HepG2 (cell line): ENCODE measurements around the gene ST6GALNAC2. TPM values are rescaled to one million over a fixed set of nuclear protein-coding genes. Genes with fewer than 3 reads are reported as not detected.

Experiments used
- ATAC-seq: fragments of 200-7000 bp; cut with Tn5 transposase; 3 replicates; pipeline ENCODE4 v1.9.1; 2020; ENCODE audit warnings: mild to moderate bottlenecking, moderate library complexity
- BruUV-seq: library from RNA; stranded (reverse); fragments of 400-500 nt; replicated peaks from 2 replicates; lab custom pipeline; 2021; lab: Mats Ljungman, UMichigan
- CTCF ChIA-PET: fragments of 300-600 bp; formaldehyde crosslinking; extraction: SDS; loops from one replicate; lab custom pipeline; 2021; ENCODE audit warnings: low total read pairs, inconsistent platforms, low intra/inter-chr PET ratio; lab: Yijun Ruan, JAX
- POLR2A ChIA-PET: fragments of 350-600 bp; sonication (Branson Sonifier 250); formaldehyde crosslinking; loops from one replicate; lab custom pipeline; 2020; ENCODE audit warnings: antibody characterized with exemption, inconsistent platforms; lab: Yijun Ruan, JAX
- DNase-seq: peaks from one replicate; pipeline ENCODE4 v3.0.0-alpha.2; 2015; ENCODE audit warnings: low spot score
- FAIRE-seq: peaks from 3 replicates; lab custom pipeline; 2011; peaks lifted over from hg19 to GRCh38; lab: Jason Lieb, UNC
- H2AFZ ChIP-seq: one replicate; pipeline ENCODE4 v1.6.1; 2011; ENCODE audit warnings: low read length, inconsistent platforms
- H3K27ac ChIP-seq: fragments of 300-600 bp; 3 replicates; pipeline ENCODE4 v1.8.0; 2011; ENCODE audit warnings: mixed run types, mild to moderate bottlenecking, mixed read lengths, low read length, inconsistent platforms; ENCODE audit not compliant: insufficient read depth; ENCODE audit errors: extremely low read length
- H3K27me3 ChIP-seq, 2 experiments: fragments of 200-600 bp in 1 of 2; 2 replicates in 1 of 2; 3 replicates in 1 of 2; pipeline versions ENCODE4 v1.6.0 to v1.8.0; 2011; ENCODE audit warnings: low read length in 2 of 2, mild to moderate bottlenecking in 2 of 2, moderate library complexity in 2 of 2, inconsistent platforms in 1 of 2; ENCODE audit not compliant: insufficient read depth in 2 of 2, control insufficient read depth in 1 of 2
- H3K36me3 ChIP-seq, 2 experiments: fragments of 200-600 bp in 1 of 2; replicated peaks in 1 of 2; 2 replicates in 1 of 2; 3 replicates in 1 of 2; pipeline versions ENCODE4 v1.5.1 to v1.8.0; 2011; ENCODE audit warnings: low read length in 2 of 2, inconsistent platforms in 1 of 2; ENCODE audit not compliant: insufficient read depth in 2 of 2, control insufficient read depth in 1 of 2
- H3K4me1 ChIP-seq: 2 replicates; pipeline ENCODE4 v1.5.1; 2012; ENCODE audit warnings: low read length, inconsistent platforms; ENCODE audit not compliant: insufficient read depth
- H3K4me2 ChIP-seq: 2 replicates; pipeline ENCODE4 v1.6.0; 2011; ENCODE audit warnings: low read depth, low read length, inconsistent platforms
- H3K4me3 ChIP-seq, 3 experiments: fragments of 200-600 bp in 1 of 3; sonication (generic), shearing (Covaris generic) in 1 of 3; replicated peaks in 1 of 3; 2 replicates each; pipeline ENCODE4 v1.5.1; 2011 to 2016; ENCODE audit warnings: low read length in 3 of 3, inconsistent platforms in 2 of 3, low read depth in 2 of 3, mild to moderate bottlenecking in 2 of 3, control low read depth in 1 of 3, mixed read lengths in 1 of 3; ENCODE audit not compliant: insufficient read depth in 1 of 3
- H3K79me2 ChIP-seq: one replicate; pipeline ENCODE4 v1.6.1; 2011; ENCODE audit warnings: low read length, inconsistent platforms; ENCODE audit not compliant: insufficient read depth
- H3K9ac ChIP-seq: 2 replicates; pipeline ENCODE4 v1.6.0; 2011; ENCODE audit warnings: mild to moderate bottlenecking, low read depth, low read length, inconsistent platforms; ENCODE audit not compliant: insufficient read depth
- H3K9me3 ChIP-seq: 2 replicates; pipeline ENCODE4 v1.5.1; 2012; ENCODE audit warnings: mild to moderate bottlenecking, low read length
- H4K20me1 ChIP-seq: 2 replicates; pipeline ENCODE4 v1.6.0; 2011; ENCODE audit warnings: inconsistent platforms, mild to moderate bottlenecking, low read length, moderate library complexity; ENCODE audit not compliant: insufficient read depth
- CERS6 ChIP-seq: sonication (generic); formaldehyde crosslinking; IDR thresholded peaks from 2 replicates; pipeline ENCODE4 v1.5.0; 2020; ENCODE audit warnings: missing genetic modification reagents
- HCFC1 ChIP-seq: fragments of 150-350 bp; IDR thresholded peaks from 2 replicates; pipeline ENCODE4 v1.6.1; 2014; ENCODE audit warnings: low read depth, low read length
- ISX ChIP-seq: sonication (generic); formaldehyde crosslinking; conservative IDR thresholded peaks from 2 replicates; pipeline ENCODE4 v1.5.0; 2020; ENCODE audit warnings: missing genetic modification reagents
- JARID2 ChIP-seq: sonication (generic); formaldehyde crosslinking; IDR thresholded peaks from 2 replicates; pipeline ENCODE4 v1.8.1; 2023; ENCODE audit warnings: missing genetic modification reagents, inconsistent platforms; ENCODE audit not compliant: insufficient replicate concordance
- JUND ChIP-seq: sonication (generic); formaldehyde crosslinking; IDR thresholded peaks from 2 replicates; pipeline ENCODE4 v1.8.0; 2022; ENCODE audit warnings: mild to moderate bottlenecking, missing genetic modification reagents
- MED8 ChIP-seq: sonication (generic); formaldehyde crosslinking; IDR thresholded peaks from 2 replicates; pipeline ENCODE4 v1.8.1; 2023; ENCODE audit warnings: mild to moderate bottlenecking, missing genetic modification reagents; ENCODE audit not compliant: insufficient replicate concordance
- NPAS2 ChIP-seq: sonication (generic); formaldehyde crosslinking; IDR thresholded peaks from 2 replicates; pipeline ENCODE4 v1.8.0; 2022; ENCODE audit warnings: mild to moderate bottlenecking, missing genetic modification reagents, borderline replicate concordance
- PCBP1 ChIP-seq: fragments of 200-400 bp; formaldehyde crosslinking; IDR thresholded peaks from 2 replicates; pipeline ENCODE4 v1.6.1; 2017; ENCODE audit warnings: mild to moderate bottlenecking, low read depth, low read length, borderline replicate concordance
- RAD21 ChIP-seq: fragments of 450-650 bp; formaldehyde crosslinking; IDR thresholded peaks from 2 replicates; pipeline ENCODE4 v1.5.0; 2020; ENCODE audit warnings: mild to moderate bottlenecking
- RBM39 ChIP-seq: fragments of 200-400 bp; formaldehyde crosslinking; IDR thresholded peaks from one replicate; pipeline ENCODE4 v1.6.1; 2018; ENCODE audit warnings: antibody characterized with exemption, mild to moderate bottlenecking, low read depth, low read length; ENCODE audit not compliant: poor library complexity, severe bottlenecking
- RCOR2 ChIP-seq: IDR thresholded peaks from 2 replicates; pipeline ENCODE4 v1.6.1; 2016; ENCODE audit warnings: missing biosample characterization, missing genetic modification reagents
- RFXANK ChIP-seq: IDR thresholded peaks from 2 replicates; pipeline ENCODE4 v1.6.1; 2016
- RORA ChIP-seq: sonication (generic); formaldehyde crosslinking; IDR thresholded peaks from 2 replicates; pipeline ENCODE4 v1.5.0; 2020; ENCODE audit warnings: mild to moderate bottlenecking, missing genetic modification reagents, moderate library complexity
- THAP11 ChIP-seq: IDR thresholded peaks from 2 replicates; pipeline ENCODE4 v1.6.1; 2016; ENCODE audit warnings: missing biosample characterization, missing genetic modification reagents
- THRA ChIP-seq: sonication (generic); formaldehyde crosslinking; IDR thresholded peaks from 2 replicates; pipeline ENCODE4 v1.4.0; 2020; ENCODE audit warnings: missing genetic modification reagents, borderline replicate concordance
- ZMYM3 ChIP-seq: sonication (generic); formaldehyde crosslinking; IDR thresholded peaks from 2 replicates; pipeline ENCODE4 v1.5.1; 2020; ENCODE audit warnings: mild to moderate bottlenecking, missing genetic modification reagents
- ZNF10 ChIP-seq: sonication (generic); formaldehyde crosslinking; IDR thresholded peaks from 2 replicates; pipeline ENCODE4 v1.4.0; 2020; ENCODE audit warnings: mild to moderate bottlenecking, low read depth, missing genetic modification reagents, borderline replicate concordance
- ZNF24 ChIP-seq: fragments of 450-650 bp; IDR thresholded peaks from 2 replicates; pipeline ENCODE4 v1.6.1; 2017; ENCODE audit warnings: antibody characterized with exemption, mild to moderate bottlenecking
- ZNF343 ChIP-seq: sonication (generic); formaldehyde crosslinking; IDR thresholded peaks from 2 replicates; pipeline ENCODE4 v1.4.0; 2020; ENCODE audit warnings: mild to moderate bottlenecking, missing genetic modification reagents
- ZNF75D ChIP-seq: sonication (generic); formaldehyde crosslinking; IDR thresholded peaks from 2 replicates; pipeline ENCODE4 v1.8.1; 2023; ENCODE audit warnings: missing genetic modification reagents, mild to moderate bottlenecking, borderline replicate concordance
- ZNF800 ChIP-seq: sonication (generic); formaldehyde crosslinking; IDR thresholded peaks from 2 replicates; pipeline ENCODE4 v1.4.0; 2020; ENCODE audit warnings: missing genetic modification reagents
- ZSCAN9 ChIP-seq: IDR thresholded peaks from 2 replicates; pipeline ENCODE4 v1.6.1; 2016; ENCODE audit warnings: borderline replicate concordance
- WGBS: methylation state at CpG from one replicate; pipeline ENCODE4 v1.1.6; 2017; ENCODE audit warnings: low lambda C conversion rate; 5-methylcytosine and 5-hydroxymethylcytosine counted together
- in situ Hi-C: cut with HindIII; loops from 2 replicates; pipeline ENCODE4 v1.10.0; 2017; ENCODE audit warnings: low pct_unique_long_range_greater_than_20kb; ENCODE audit not compliant: extremely low pct_ligation_motif_present
- intact Hi-C: fragments of 100-400 bp; cut with micrococcal nuclease; formaldehyde crosslinking; loops from one replicate; pipeline ENCODE4 v1.10.0; 2022; ENCODE audit not compliant: unreplicated experiment
- polyA plus RNA-seq, 8 experiments: library from polyadenylated mRNA; depleted of rRNA in 3 of 8; stranded (reverse) in 7 of 8; unstranded in 1 of 8; fragments of >200 nt; fragmentation: Illumina TruSeq in 4 of 8; extraction: Trizol in 4 of 8; gene quantifications; 2 replicates each; pipeline versions ENCODE4 v1.2.1 to v1.2.3, GENCODE V29; 2011 to 2016; ENCODE audit warnings: low read depth in 4 of 8, missing spikeins in 1 of 8, mixed read lengths in 1 of 8; ENCODE audit not compliant: insufficient read depth in 1 of 8
- total RNA-seq, 5 experiments: library from RNA; depleted of rRNA; stranded (reverse); fragments of >200 nt; fragmentation: Illumina TruSeq; extraction: Trizol; gene quantifications; 2 replicates each; pipeline ENCODE4 v1.2.3, GENCODE V29; 2016; ENCODE audit warnings: low read depth in 1 of 5

The ST6GALNAC2 gene
- total and polyA plus RNA-seq, 2 of the 13 experiments (the other 11 are each of a cell fraction or from before 2014, with no cell fraction given) = 0.12 to 0.49 TPM

GRCh38 chr17:76527430-76528111, 58.1 kb downstream of the ST6GALNAC2 start:
- intact Hi-C loops = no loop called here
- H2AFZ ChIP-seq = no peak overlapping the region
- peak overlapping the region; percentile 64 for H3K4me2 ChIP-seq
- POLR2A ChIA-PET = interaction anchor here (0.8 to 4.0 kb wide), 11 partner anchors 9 to 69 kb away, joined by 3 to 19 read pairs (median 4); partner anchors contain the start of genes CYGB and PRCD
- H3K9me3 ChIP-seq = no peaks in the 10 kb centered on the region
- peak overlapping the region in 1 of 3 experiments; percentile 39; a peak in 2 of 6 replicates for H3K4me3 ChIP-seq
- ATAC-seq = peak; percentile 54
- H4K20me1 ChIP-seq = no peaks in the 10 kb centered on the region
- H3K36me3 ChIP-seq = no peaks in the 10 kb centered on the region
- H3K27ac ChIP-seq = no peak overlapping the region
- peak overlapping the region; percentile 23; the same call in 1 of the 2 replicates for H3K9ac ChIP-seq
- no peaks in the 10 kb centered on the region for H3K79me2 ChIP-seq
- peak; percentile 80 for DNase-seq
- peaks cover 91% of the 10 kb centered on the region for H3K4me1 ChIP-seq
- 22% methylated on average over 24 of the region's 26 CpGs for WGBS
- no peak for FAIRE-seq
- CTCF ChIA-PET = interaction anchor here (1.2 kb wide), 1 partner anchor 20 kb away, joined by 6 read pairs; no protein-coding TSS in a partner anchor
- BruUV-seq = no TSS peak
- H3K27me3 ChIP-seq = no peaks in the 10 kb centered on the region
- in situ Hi-C loops = no loop called here
- TF ChIP-seq MED8 (CRISPR knock-in tag) (no peak), ISX (CRISPR knock-in tag) (no peak), HCFC1 (no peak), RBM39 (no peak), JARID2 (CRISPR knock-in tag) (no peak), NPAS2 (no peak), RAD21 (peak; percentile 52), PCBP1 (0 out of 2 replicates have a peak, but pooled peaks have one; percentile 57), CERS6 (no peak), ZNF75D (CRISPR knock-in tag) (no peak), JUND (CRISPR knock-in tag) (no peak), ZNF24 (no peak), RFXANK (CRISPR knock-in tag) (no peak), RCOR2 (no peak), RORA (CRISPR knock-in tag) (no peak), ZNF10 (no peak), THAP11 (CRISPR knock-in tag) (no peak), ZMYM3 (CRISPR knock-in tag) (no peak), THRA (CRISPR knock-in tag) (0 out of 2 replicates have a peak, but pooled peaks have one; percentile 22), ZSCAN9 (CRISPR knock-in tag) (peak; percentile 28; the same call in 1 of the 2 replicates), ZNF800 (CRISPR knock-in tag) (no peak), ZNF343 (CRISPR knock-in tag) (no peak)
